Prostate gland (tissue), 2 donors: ENCODE results near the gene SPATA2L.

Source experiments
- CTCF ChIP-seq, 4 experiments: fragments of 200-600 bp in 2 of 4; fragments of 450-650 bp in 2 of 4; sonication (generic) in 2 of 4; IDR thresholded peaks; 1 replicate in 3 of 4; 2 replicates in 1 of 4; pipeline ENCODE4 v1.5.1; 2016 to 2019; ENCODE audit warnings: antibody characterized with exemption in 4 of 4, mild to moderate bottlenecking in 2 of 4, moderate library complexity in 2 of 4
- POLR2A ChIP-seq: fragments of 450-650 bp; IDR thresholded peaks from one replicate; pipeline ENCODE4 v1.6.1; 2016; ENCODE audit warnings: antibody characterized with exemption, mild to moderate bottlenecking

GRCh38 chr16:89744813-89745212 lies 43.3 kb upstream of the SPATA2L start:
- TF ChIP-seq CTCF (IDR thresholded peaks at IDR 0.05), result no peak
- no peak for TF ChIP-seq POLR2A
